ENCODE measurements around the gene GALR2.

GRCh38 chr17:76071531-76072147 is 2.9 kb upstream of the GALR2 start:
- TF ChIP-seq CTCF (optimal IDR thresholded peaks at IDR 0.05 in 1 of 3, IDR thresholded peaks at IDR 0.05 in 1 of 3, conservative IDR thresholded peaks at IDR 0.05 in 1 of 3; ENCODE audit: extremely low read depth in 1 of 3, insufficient read depth in 2 of 3, low read length in 3 of 3) (no peak), EZH2 (IDR thresholded peaks at IDR 0.05; ENCODE audit: low read length) (no peak)
